GM23338 (cell line): ENCODE measurements around the gene PRR29. TPM values are rescaled to one million over a fixed set of nuclear protein-coding genes. Genes with fewer than 3 reads are reported as not detected.

ENCODE experiments used
- ATAC-seq: fragments of 200-7000 bp; cut with Tn5 transposase; 3 replicates; pipeline ENCODE4 v1.9.1; 2020
- DNase-seq: peaks from one replicate; pipeline ENCODE4 v3.0.0-alpha.2; 2015; ENCODE audit warnings: low spot score
- H2AFZ ChIP-seq: fragments of 200-600 bp; sonication (generic); 2 replicates; pipeline ENCODE4 v1.8.0; 2016; ENCODE audit warnings: antibody characterized with exemption, mild to moderate bottlenecking, moderate library complexity
- H3F3A ChIP-seq: fragments of 200-600 bp; sonication (generic); replicated peaks from 2 replicates; pipeline ENCODE4 v1.8.0; 2017; ENCODE audit warnings: antibody characterized with exemption, mixed run types, low read depth
- H3K27ac ChIP-seq: fragments of 200-600 bp; sonication (generic); 2 replicates; pipeline ENCODE4 v1.6.1; 2016; ENCODE audit warnings: low read depth
- H3K27me3 ChIP-seq: fragments of 200-600 bp; sonication (generic); 2 replicates; pipeline ENCODE4 v1.8.0; 2016; ENCODE audit warnings: mild to moderate bottlenecking, mixed run types, moderate library complexity; ENCODE audit not compliant: insufficient read depth
- H3K36me3 ChIP-seq: fragments of 200-600 bp; sonication (generic); 2 replicates; pipeline ENCODE4 v1.8.0; 2016; ENCODE audit warnings: mild to moderate bottlenecking; ENCODE audit not compliant: insufficient read depth
- H3K4me1 ChIP-seq: fragments of 200-600 bp; sonication (generic); 2 replicates; pipeline ENCODE4 v1.8.0; 2016; ENCODE audit warnings: mild to moderate bottlenecking, moderate library complexity; ENCODE audit not compliant: insufficient read depth
- H3K4me2 ChIP-seq: fragments of 200-600 bp; sonication (generic); 2 replicates; pipeline ENCODE4 v1.7.1; 2017; ENCODE audit warnings: mixed run types
- H3K4me3 ChIP-seq: fragments of 200-600 bp; sonication (generic); 2 replicates; pipeline ENCODE4 v1.6.1; 2016; ENCODE audit warnings: mixed run types
- H3K79me2 ChIP-seq: fragments of 200-600 bp; sonication (generic); replicated peaks from 2 replicates; pipeline ENCODE4 v1.8.0; 2017; ENCODE audit warnings: mild to moderate bottlenecking; ENCODE audit not compliant: insufficient read depth
- H3K9me2 ChIP-seq: fragments of 200-600 bp; sonication (generic); 2 replicates; pipeline ENCODE4 v1.8.0; 2017; ENCODE audit not compliant: insufficient read depth
- H4K20me1 ChIP-seq: fragments of 200-600 bp; sonication (generic); replicated peaks from 2 replicates; pipeline ENCODE4 v1.8.0; 2017; ENCODE audit warnings: mild to moderate bottlenecking; ENCODE audit not compliant: insufficient read depth
- H3K27ac Mint-ChIP-seq: 2 replicates; pipeline ENCODE4 v1.8.0; 2020; ENCODE audit warnings: inconsistent platforms, mild to moderate bottlenecking, moderate library complexity, mixed read lengths
- H3K27me3 Mint-ChIP-seq: 3 replicates; pipeline ENCODE4 v1.8.0; 2022; ENCODE audit warnings: low read depth, mild to moderate bottlenecking, moderate library complexity, mixed read lengths, inconsistent platforms; ENCODE audit not compliant: insufficient read depth, poor library complexity
- H3K36me3 Mint-ChIP-seq: 3 replicates; pipeline ENCODE4 v1.8.0; 2021; ENCODE audit warnings: low read depth, mild to moderate bottlenecking, inconsistent platforms, moderate library complexity, mixed read lengths
- H3K4me1 Mint-ChIP-seq: 3 replicates; pipeline ENCODE4 v1.8.0; 2020; ENCODE audit warnings: mild to moderate bottlenecking, inconsistent platforms, mixed read lengths
- H3K4me3 Mint-ChIP-seq: 3 replicates; pipeline ENCODE4 v1.8.0; 2021; ENCODE audit warnings: moderate library complexity, mild to moderate bottlenecking, inconsistent platforms, mixed read lengths
- H3K9me3 Mint-ChIP-seq: 3 replicates; pipeline ENCODE4 v1.8.0; 2020; ENCODE audit warnings: moderate library complexity, mild to moderate bottlenecking, inconsistent platforms, mixed read lengths
- CREB1 ChIP-seq: fragments of 250-450 bp; sonication (Bioruptor Pico); IDR thresholded peaks from 2 replicates; pipeline ENCODE4 v1.5.0; 2020; ENCODE audit warnings: low read depth, mild to moderate bottlenecking, moderate library complexity
- CTCF ChIP-seq, 2 experiments: fragments of 200-600 bp in 1 of 2; sonication (generic) in 1 of 2; conservative IDR thresholded peaks; 2 replicates each; pipeline versions ENCODE4 v1.5.1 to v1.6.1; 2016 to 2017; ENCODE audit warnings: antibody characterized with exemption in 2 of 2, low read depth in 2 of 2, mild to moderate bottlenecking in 2 of 2, moderate library complexity in 1 of 2
- ETS1 ChIP-seq: IDR thresholded peaks from 2 replicates; pipeline ENCODE4 v1.6.1; 2016; ENCODE audit warnings: antibody characterized with exemption
- EZH2phosphoT487 ChIP-seq: fragments of 200-600 bp; sonication (generic); IDR thresholded peaks from one replicate; pipeline ENCODE4 v1.8.1; 2018; ENCODE audit warnings: antibody characterized with exemption; ENCODE audit not compliant: unreplicated experiment
- JUNB ChIP-seq: IDR thresholded peaks from one replicate; pipeline ENCODE4 v1.6.1; 2016; ENCODE audit warnings: antibody characterized with exemption; ENCODE audit not compliant: unreplicated experiment
- NANOG ChIP-seq: IDR thresholded peaks from 2 replicates; pipeline ENCODE4 v1.6.1; 2016; ENCODE audit warnings: antibody characterized with exemption, borderline replicate concordance
- ZNF114 ChIP-seq: fragments of 250-450 bp; sonication (Bioruptor Pico); IDR thresholded peaks from 2 replicates; pipeline ENCODE4 v1.5.0; 2020; ENCODE audit warnings: mild to moderate bottlenecking, moderate library complexity
- polyA plus RNA-seq: library from polyadenylated mRNA; unstranded; fragments of >200 nt; fragmentation: Nextera tagmentation; extraction: Ambion mirVana; gene quantifications from 2 replicates; pipeline ENCODE4 v1.2.1, GENCODE V29; 2016
- total RNA-seq: library from RNA; depleted of rRNA; stranded (reverse); fragments of >200 nt; shearing (Covaris generic); gene quantifications from 2 replicates; pipeline ENCODE4 v1.2.3, GENCODE V29; 2014
- TF ChIP-seq, protein P1 (sequence below): IDR thresholded peaks from one replicate; pipeline ENCODE4 v1.6.1; 2018; ENCODE audit warnings: antibody characterized with exemption; ENCODE audit not compliant: unreplicated experiment

The PRR29 gene
- total and polyA plus RNA-seq, 2 experiments from 2014 or later, result 0.24 to 1.3 TPM

- H3K9me3 Mint-ChIP-seq, result no peaks in the 10 kb centered on the region; the same call in 1 of the 3 replicates
- peaks cover 27% of the 10 kb centered on the region for H3K4me1 Mint-ChIP-seq
- peaks cover 11% of the 10 kb centered on the region for H3K4me1 ChIP-seq
- H3K27ac ChIP-seq, result no peak overlapping the region
- H3K4me2 ChIP-seq, result no peak overlapping the region
- H3K36me3 ChIP-seq, result no peaks in the 10 kb centered on the region
- H3K79me2 ChIP-seq, result no peaks in the 10 kb centered on the region
- no peaks in the 10 kb centered on the region for H3F3A ChIP-seq
- no peaks in the 10 kb centered on the region for H4K20me1 ChIP-seq
- TF ChIP-seq ETS1 (no peak), CTCF (conservative IDR thresholded peaks at IDR 0.05; ENCODE audit: low read depth in 2 of 2) (no peak), NANOG (no peak), EZH2phosphoT487 (no peak), ZNF114 (CRISPR knock-in tag) (no peak), JUNB (no peak), CREB1 (no peak)
- no peaks in the 10 kb centered on the region for H3K9me2 ChIP-seq
- no peak overlapping the region for H3K4me3 Mint-ChIP-seq
- no peaks in the 10 kb centered on the region; the same call in 2 of the 3 replicates for H3K36me3 Mint-ChIP-seq
- no peak for DNase-seq
- no peak for ATAC-seq
- peaks cover 11% of the 10 kb centered on the region for H3K27me3 ChIP-seq
- no peak overlapping the region for H3K27ac Mint-ChIP-seq
- no peak overlapping the region for H3K4me3 ChIP-seq
- no peak overlapping the region for H2AFZ ChIP-seq
- peaks cover 18% of the 10 kb centered on the region for H3K27me3 Mint-ChIP-seq
Observed at GRCh38 chr17:63993368-63993985, 4.7 kb upstream of the PRR29 start.

DNA sequence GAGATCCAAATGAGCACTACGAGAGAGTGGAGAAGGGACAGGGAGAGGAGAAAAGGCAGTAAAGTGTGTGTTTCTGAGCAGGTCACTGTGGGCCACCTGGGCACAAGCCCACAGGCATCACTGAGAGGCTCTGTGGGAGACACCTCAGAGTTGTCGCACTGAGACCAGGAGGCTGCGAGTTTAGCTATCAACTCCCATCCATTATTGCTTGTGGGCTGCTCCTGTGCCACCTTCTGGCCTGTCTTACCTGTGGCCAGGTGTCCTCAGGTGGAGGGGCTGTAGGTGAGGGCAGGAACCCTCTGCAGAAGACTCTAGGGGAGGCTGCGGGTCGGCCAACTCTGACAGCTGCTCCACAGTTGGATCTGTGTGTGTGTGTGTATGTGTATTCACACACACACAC, 2.5 kb upstream of the PRR29 start:
- peaks cover 10% of the 10 kb centered on the region for H3K4me1 ChIP-seq
- H3K4me2 ChIP-seq, result no peak overlapping the region
- no peak overlapping the region for H3K27ac ChIP-seq
- Mint-ChIP-seq H3K27me3 (peaks cover 24% of the 10 kb centered on the region), H3K4me3 (no peak overlapping the region; the same call in 2 of the 3 replicates), H3K9me3 (no peaks in the 10 kb centered on the region; the same call in 2 of the 3 replicates), H3K27ac (no peak overlapping the region), H3K4me1 (peaks cover 21% of the 10 kb centered on the region), H3K36me3 (no peaks in the 10 kb centered on the region; the same call in 2 of the 3 replicates)
- H3K27me3 ChIP-seq, result peaks cover 22% of the 10 kb centered on the region
- no peak overlapping the region for H3K4me3 ChIP-seq
- H3K9me2 ChIP-seq, result no peaks in the 10 kb centered on the region
- ATAC-seq (no peak), DNase-seq (no peak)
- no peaks in the 10 kb centered on the region for H3K36me3 ChIP-seq
- H2AFZ ChIP-seq, result no peak overlapping the region
- H3K79me2 ChIP-seq, result no peaks in the 10 kb centered on the region
- H4K20me1 ChIP-seq, result no peaks in the 10 kb centered on the region
- no peaks in the 10 kb centered on the region for H3F3A ChIP-seq
- TF ChIP-seq JUNB (no peak), EZH2phosphoT487 (no peak), CTCF (conservative IDR thresholded peaks at IDR 0.05; ENCODE audit: low read depth in 2 of 2) (no peak)
- TF ChIP-seq, protein P1, sequence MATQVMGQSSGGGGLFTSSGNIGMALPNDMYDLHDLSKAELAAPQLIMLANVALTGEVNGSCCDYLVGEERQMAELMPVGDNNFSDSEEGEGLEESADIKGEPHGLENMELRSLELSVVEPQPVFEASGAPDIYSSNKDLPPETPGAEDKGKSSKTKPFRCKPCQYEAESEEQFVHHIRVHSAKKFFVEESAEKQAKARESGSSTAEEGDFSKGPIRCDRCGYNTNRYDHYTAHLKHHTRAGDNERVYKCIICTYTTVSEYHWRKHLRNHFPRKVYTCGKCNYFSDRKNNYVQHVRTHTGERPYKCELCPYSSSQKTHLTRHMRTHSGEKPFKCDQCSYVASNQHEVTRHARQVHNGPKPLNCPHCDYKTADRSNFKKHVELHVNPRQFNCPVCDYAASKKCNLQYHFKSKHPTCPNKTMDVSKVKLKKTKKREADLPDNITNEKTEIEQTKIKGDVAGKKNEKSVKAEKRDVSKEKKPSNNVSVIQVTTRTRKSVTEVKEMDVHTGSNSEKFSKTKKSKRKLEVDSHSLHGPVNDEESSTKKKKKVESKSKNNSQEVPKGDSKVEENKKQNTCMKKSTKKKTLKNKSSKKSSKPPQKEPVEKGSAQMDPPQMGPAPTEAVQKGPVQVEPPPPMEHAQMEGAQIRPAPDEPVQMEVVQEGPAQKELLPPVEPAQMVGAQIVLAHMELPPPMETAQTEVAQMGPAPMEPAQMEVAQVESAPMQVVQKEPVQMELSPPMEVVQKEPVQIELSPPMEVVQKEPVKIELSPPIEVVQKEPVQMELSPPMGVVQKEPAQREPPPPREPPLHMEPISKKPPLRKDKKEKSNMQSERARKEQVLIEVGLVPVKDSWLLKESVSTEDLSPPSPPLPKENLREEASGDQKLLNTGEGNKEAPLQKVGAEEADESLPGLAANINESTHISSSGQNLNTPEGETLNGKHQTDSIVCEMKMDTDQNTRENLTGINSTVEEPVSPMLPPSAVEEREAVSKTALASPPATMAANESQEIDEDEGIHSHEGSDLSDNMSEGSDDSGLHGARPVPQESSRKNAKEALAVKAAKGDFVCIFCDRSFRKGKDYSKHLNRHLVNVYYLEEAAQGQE, result no peak
